HEK293 (cell line): ENCODE measurements around the gene PATL2.
"Not testable (repeated sequence)": the region's sequence is repeated elsewhere in the genome, so short reads cannot be mapped to it uniquely, and the experiment has no call there.

Experiments
- CTCF ChIA-PET: fragments of 350-600 bp; formaldehyde crosslinking; extraction: SDS; loops from one replicate; lab custom pipeline; 2021; ENCODE audit warnings: antibody characterized with exemption; lab: Yijun Ruan, JAX
- POLR2A ChIA-PET: fragments of 300-600 bp; formaldehyde crosslinking; extraction: SDS; loops from one replicate; lab custom pipeline; 2020; ENCODE audit warnings: antibody characterized with exemption, inconsistent platforms; lab: Yijun Ruan, JAX
- H3K27ac ChIP-seq: fragments of 200-500 bp; sonication (Bioruptor generic); 2 replicates; pipeline ENCODE4 v1.5.1; 2014; ENCODE audit warnings: low read depth, low read length, control low read depth, inconsistent platforms; ENCODE audit errors: extremely low read depth
- H3K36me3 ChIP-seq, 2 experiments: fragments of 200-500 bp in 1 of 2; sonication (Bioruptor generic) in 1 of 2; 1 replicate in 1 of 2; 2 replicates in 1 of 2; pipeline ENCODE4 v1.5.1; 2014 to 2017; ENCODE audit warnings: inconsistent platforms in 2 of 2, low read length in 2 of 2; ENCODE audit not compliant: control insufficient read depth in 2 of 2, insufficient read depth in 1 of 2
- H3K4me1 ChIP-seq: fragments of 200-500 bp; sonication (Bioruptor generic); 2 replicates; pipeline ENCODE4 v1.5.1; 2014; ENCODE audit warnings: mild to moderate bottlenecking, low read length, inconsistent platforms; ENCODE audit not compliant: control insufficient read depth, insufficient read depth
- H3K4me3 ChIP-seq: 2 replicates; pipeline ENCODE4 v1.5.1; 2011; ENCODE audit warnings: low read depth, mild to moderate bottlenecking, control low read depth, low read length, moderate library complexity
- H3K9me3 ChIP-seq: fragments of 200-500 bp; sonication (Bioruptor generic); 2 replicates; pipeline ENCODE4 v1.5.1; 2014; ENCODE audit warnings: low read depth, low read length, inconsistent platforms; ENCODE audit not compliant: control insufficient read depth, insufficient read depth
- MEIS1 ChIP-seq: sonication (generic); formaldehyde crosslinking; IDR thresholded peaks from 2 replicates; pipeline ENCODE4 v1.8.1; 2022; ENCODE audit warnings: missing genetic modification reagents, mild to moderate bottlenecking, borderline replicate concordance
- SCRT2 ChIP-seq: fragments of 450-650 bp; formaldehyde crosslinking; IDR thresholded peaks from 2 replicates; pipeline ENCODE4 v1.5.1; 2016; ENCODE audit warnings: missing biosample characterization, missing genetic modification characterization
- SETDB1 ChIP-seq: IDR thresholded peaks from one replicate; pipeline ENCODE4 v1.6.1; 2017; ENCODE audit warnings: mild to moderate bottlenecking, low read length, moderate library complexity, mixed read lengths; ENCODE audit not compliant: insufficient read length
- ZBTB44 ChIP-seq: fragments of 450-650 bp; IDR thresholded peaks from 2 replicates; pipeline ENCODE4 v1.5.1; 2018; ENCODE audit warnings: missing biosample characterization, mild to moderate bottlenecking, missing genetic modification characterization
- ZFP3 ChIP-seq: fragments of 450-650 bp; formaldehyde crosslinking; IDR thresholded peaks from 2 replicates; pipeline ENCODE4 v1.5.1; 2016; ENCODE audit warnings: low read depth, missing biosample characterization, missing genetic modification characterization
- ZNF138 ChIP-seq: fragments of 450-650 bp; formaldehyde crosslinking; IDR thresholded peaks from 2 replicates; pipeline ENCODE4 v1.5.1; 2016; ENCODE audit warnings: missing biosample characterization, missing genetic modification characterization, borderline replicate concordance
- ZNF174 ChIP-seq: fragments of 450-650 bp; formaldehyde crosslinking; IDR thresholded peaks from 2 replicates; pipeline ENCODE4 v1.5.0; 2017; ENCODE audit warnings: missing biosample characterization, mild to moderate bottlenecking, missing genetic modification characterization
- ZNF18 ChIP-seq: fragments of 450-650 bp; formaldehyde crosslinking; IDR thresholded peaks from 2 replicates; pipeline ENCODE4 v1.5.1; 2016; ENCODE audit warnings: missing biosample characterization, missing genetic modification characterization
- ZNF202 ChIP-seq: fragments of 450-650 bp; formaldehyde crosslinking; IDR thresholded peaks from 2 replicates; pipeline ENCODE4 v1.5.1; 2016; ENCODE audit warnings: missing biosample characterization, missing genetic modification characterization, borderline replicate concordance
- ZNF24 ChIP-seq: fragments of 450-650 bp; formaldehyde crosslinking; IDR thresholded peaks from 2 replicates; pipeline ENCODE4 v1.5.1; 2016; ENCODE audit warnings: missing biosample characterization, missing genetic modification characterization
- ZNF362 ChIP-seq: fragments of 450-650 bp; formaldehyde crosslinking; IDR thresholded peaks from 2 replicates; pipeline ENCODE4 v1.5.1; 2016; ENCODE audit warnings: missing biosample characterization, missing genetic modification characterization
- ZNF488 ChIP-seq: fragments of 450-650 bp; formaldehyde crosslinking; IDR thresholded peaks from 2 replicates; pipeline ENCODE4 v1.5.1; 2016; ENCODE audit warnings: missing biosample characterization, missing genetic modification characterization
- ZNF654 ChIP-seq: fragments of 450-650 bp; formaldehyde crosslinking; IDR thresholded peaks from 2 replicates; pipeline ENCODE4 v1.5.1; 2016; ENCODE audit warnings: low read depth, missing biosample characterization, missing genetic modification characterization
- ZNF677 ChIP-seq: fragments of 450-650 bp; IDR thresholded peaks from 2 replicates; pipeline ENCODE4 v1.5.0; 2018; ENCODE audit warnings: missing biosample characterization, mild to moderate bottlenecking, missing genetic modification characterization, moderate library complexity
- ZNF701 ChIP-seq: fragments of 450-650 bp; formaldehyde crosslinking; IDR thresholded peaks from 2 replicates; pipeline ENCODE4 v1.5.1; 2016; ENCODE audit warnings: missing biosample characterization, missing genetic modification characterization
- ZNF791 ChIP-seq: fragments of 450-650 bp; formaldehyde crosslinking; IDR thresholded peaks from 2 replicates; pipeline ENCODE4 v1.5.1; 2016; ENCODE audit warnings: missing biosample characterization, missing genetic modification characterization
- ZSCAN4 ChIP-seq: fragments of 450-650 bp; formaldehyde crosslinking; IDR thresholded peaks from 2 replicates; pipeline ENCODE4 v1.5.1; 2017; ENCODE audit warnings: missing biosample characterization, missing genetic modification characterization

Gene PATL2

GRCh38 chr15:44753345-44753744 lies 42.2 kb upstream of the PATL2 start:
- H3K36me3 ChIP-seq: no peaks in the 10 kb centered on the region
- POLR2A ChIA-PET: no interaction called here
- no peak overlapping the region for H3K4me3 ChIP-seq
- CTCF ChIA-PET: interaction anchor here (0.5 to 1.3 kb wide), 2 partner anchors 15 to 203 kb away, joined by 3 to 6 read pairs; no protein-coding TSS in a partner anchor
- H3K9me3 ChIP-seq: no peaks in the 10 kb centered on the region
- H3K4me1 ChIP-seq: no peaks in the 10 kb centered on the region
- TF ChIP-seq ZNF24 (tag by site-specific recombination) (no peak), SETDB1 (peak; percentile 46), ZNF791 (tag by site-specific recombination) (peak; percentile 94), ZNF138 (tag by site-specific recombination) (no peak), ZNF488 (tag by site-specific recombination) (no peak), ZFP3 (tag by site-specific recombination) (no peak), ZNF18 (tag by site-specific recombination) (no peak), ZNF677 (tag by site-specific recombination) (no peak)
- TF ChIP-seq, all 188 proteins: peak for 2
- H3K27ac ChIP-seq: no peak overlapping the region

- H3K36me3 ChIP-seq, H3K4me3 ChIP-seq, CTCF ChIA-PET, H3K27ac ChIP-seq, POLR2A ChIA-PET, H3K9me3 ChIP-seq, H3K4me1 ChIP-seq: not testable (repeated sequence)
- 0 out of 2 replicates have a peak, but pooled peaks have one; percentile 11 for TF ChIP-seq SCRT2 (tag by site-specific recombination)
These were observed 32.3 kb upstream of the PATL2 start for GRCh38 chr15:44743454-44743853.

GRCh38 chr15:44739222-44739847 lies 28.2 kb upstream of the PATL2 start:
- H3K36me3 ChIP-seq, H3K4me1 ChIP-seq, H3K9me3 ChIP-seq, POLR2A ChIA-PET, H3K27ac ChIP-seq, H3K4me3 ChIP-seq: not testable (repeated sequence)
- CTCF ChIA-PET: interaction anchor here (0.5 to 5.3 kb wide), 15 partner anchors 10 to 857 kb away, joined by 3 to 64 read pairs (median 3); partner anchors contain the start of gene SPG11

GRCh38 chr15:44738340-44738984 lies 27.3 kb upstream of the PATL2 start:
- H3K36me3 ChIP-seq: no peaks in the 10 kb centered on the region
- H3K9me3 ChIP-seq: no peaks in the 10 kb centered on the region
- POLR2A ChIA-PET: interaction anchor here (0.6 to 2.3 kb wide), 6 partner anchors 10 to 1964 kb away, joined by 3 to 11 read pairs (median 3); partner anchors contain the start of genes B2M and PATL2
- no peak overlapping the region for H3K4me3 ChIP-seq
- CTCF ChIA-PET: interaction anchor here (0.5 to 5.3 kb wide), 19 partner anchors 10 to 857 kb away, joined by 3 to 64 read pairs (median 3); partner anchors contain the start of gene SPG11
- H3K4me1 ChIP-seq: no peaks in the 10 kb centered on the region
- TF ChIP-seq ZBTB44 (tag by site-specific recombination) (no peak), ZNF174 (tag by site-specific recombination) (no peak), MEIS1 (no peak), ZNF362 (tag by site-specific recombination) (no peak), ZNF701 (no peak), ZSCAN4 (tag by site-specific recombination) (no peak), ZNF202 (tag by site-specific recombination) (no peak), ZNF654 (peak; percentile 48)
- H3K27ac ChIP-seq: no peak overlapping the region
